NCI-H82 (cell line): ENCODE data around the gene BAK1.
"Not testable (repeated sequence)": the region's sequence is repeated elsewhere in the genome, so short reads cannot be mapped to it uniquely, and the experiment has no call there.

Experiments
- DNase-seq: peaks from one replicate; lab custom pipeline; 2025; lab: John Stamatoyannopoulos, UW

Gene BAK1

DNA sequence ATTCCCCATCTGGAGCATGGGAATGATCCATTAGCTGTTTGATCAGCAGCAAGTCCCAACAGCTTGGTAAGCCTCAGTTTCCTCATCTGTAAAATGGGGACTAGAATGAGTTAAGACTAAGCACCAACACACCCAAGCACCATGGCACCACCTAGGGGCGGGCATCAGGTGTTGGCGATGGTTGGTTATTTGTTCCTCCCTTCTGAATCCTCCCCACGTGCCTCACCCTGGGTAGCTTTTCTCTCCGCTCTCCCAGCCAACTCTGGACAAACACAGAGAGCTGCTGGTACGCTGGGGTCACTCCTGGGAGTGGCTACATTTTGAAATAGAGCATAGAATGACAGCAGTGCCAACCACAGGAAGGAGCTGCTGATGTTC, 27.7 kb upstream of the BAK1 start:
- peak; percentile 45 for DNase-seq

DNA sequence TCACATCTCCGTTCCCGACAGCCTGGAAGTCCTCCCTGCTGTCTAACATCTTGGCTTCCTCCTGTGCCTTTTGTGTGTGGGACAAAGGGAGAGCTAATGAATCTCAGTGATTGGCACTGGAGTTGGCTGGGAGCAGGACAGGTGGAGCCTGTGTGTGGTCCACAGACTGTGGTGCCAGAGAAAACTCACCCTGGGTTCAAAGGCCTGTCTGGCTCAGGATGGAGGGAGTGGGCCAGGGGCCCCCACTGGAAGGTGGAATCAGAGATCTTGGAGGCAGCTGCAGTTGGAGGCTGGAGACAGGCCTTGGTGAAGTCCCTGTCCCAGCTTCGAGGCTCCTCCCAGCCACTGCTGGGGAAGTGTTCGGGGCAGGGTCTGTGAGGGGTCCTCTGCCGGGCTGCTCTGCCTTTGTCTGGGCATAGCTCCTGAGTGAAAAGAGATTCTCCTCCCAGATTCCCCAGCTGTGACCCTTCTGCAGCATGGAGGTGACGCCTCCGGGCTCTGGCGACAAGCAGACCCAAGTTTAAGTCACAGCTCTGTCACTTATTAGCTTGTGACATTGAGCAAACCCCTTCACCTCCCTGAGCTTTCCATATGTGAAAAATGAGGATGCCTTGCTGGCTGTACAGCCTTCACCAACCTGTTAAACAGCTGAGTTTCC, 27.2 kb upstream of the BAK1 start:
- no peak for DNase-seq

DNA sequence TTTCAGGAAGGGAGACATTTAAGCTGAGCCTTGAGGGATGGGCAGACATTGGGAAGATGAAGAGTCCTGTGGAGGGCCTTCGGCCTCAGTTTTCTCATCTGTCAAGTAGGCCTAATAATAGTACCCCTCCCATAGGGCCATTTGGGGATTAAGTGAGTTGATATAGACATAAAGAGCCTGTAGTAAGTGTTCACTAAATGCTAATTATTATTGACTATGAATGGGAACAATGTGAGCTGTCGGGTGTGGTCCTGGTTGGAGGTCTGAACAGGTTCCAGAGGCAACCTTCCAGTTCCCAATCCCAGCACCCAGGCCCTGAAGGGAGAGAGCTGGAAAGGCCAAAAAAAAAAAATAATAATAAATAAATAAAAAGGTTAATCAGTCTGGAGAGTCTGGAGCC, 26.6 kb upstream of the BAK1 start:
- DNase-seq = no peak

DNA sequence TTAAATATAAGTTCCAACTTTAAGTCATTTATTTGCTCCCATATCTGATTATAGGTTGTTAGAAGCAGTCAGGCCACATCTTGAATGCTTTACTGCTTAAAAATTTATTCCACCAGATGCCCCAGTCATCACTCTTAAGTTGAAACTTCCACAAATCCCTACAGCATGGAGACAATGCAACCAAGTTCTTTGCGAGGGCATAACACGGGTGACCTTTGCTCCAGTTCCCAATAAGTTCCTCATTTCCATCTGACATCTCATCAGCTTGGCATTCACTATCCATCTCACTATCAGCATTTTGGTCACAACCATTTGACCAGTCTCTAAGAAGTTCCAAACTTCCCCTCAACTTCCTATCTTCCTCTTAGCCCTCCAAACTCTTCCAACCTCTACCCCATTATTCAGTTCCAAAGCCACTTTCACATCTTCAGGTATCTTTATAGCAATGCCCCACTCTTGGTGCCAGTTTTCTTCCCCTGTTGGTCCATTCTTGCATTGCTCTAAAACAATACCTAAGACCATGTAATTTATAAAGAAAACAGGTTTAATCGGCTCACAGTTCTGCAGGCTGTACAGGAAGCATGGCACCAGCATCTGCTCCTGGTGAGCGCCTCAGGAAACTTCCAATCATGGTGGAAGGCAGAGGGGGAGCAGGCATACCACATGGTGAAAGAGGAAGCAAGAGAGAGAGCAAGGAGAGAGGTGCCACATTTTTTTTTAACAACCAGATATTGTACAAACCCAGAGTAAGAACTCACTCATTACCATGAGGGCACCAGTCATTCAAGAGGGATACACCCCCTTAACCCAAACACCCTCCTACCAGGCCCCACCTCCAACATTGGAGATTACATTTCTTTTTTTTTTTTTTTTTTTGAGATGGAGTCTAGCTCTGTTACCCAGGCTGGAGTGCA, 25.1 kb upstream of the BAK1 start:
- no peak for DNase-seq

DNA sequence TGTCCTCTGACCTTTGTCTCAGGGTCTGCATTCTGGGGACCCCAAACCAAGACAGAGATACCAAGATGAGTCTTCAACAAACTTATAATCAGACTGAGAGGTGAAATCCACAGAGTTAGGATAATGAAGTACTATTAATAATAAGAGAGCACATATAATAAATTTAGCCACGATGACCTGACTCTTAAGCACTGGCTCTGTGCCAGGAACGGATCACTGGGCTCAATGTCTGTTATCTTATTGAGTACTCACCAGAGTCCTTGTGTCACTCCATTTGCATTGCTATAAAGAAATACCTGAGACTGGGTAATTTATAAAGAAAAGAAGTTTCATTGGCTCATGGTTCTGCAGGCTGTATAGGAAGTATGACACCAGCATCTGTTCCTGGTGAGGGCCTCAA, 22.1 kb upstream of the BAK1 start:
- peak; percentile 68 for DNase-seq

DNA sequence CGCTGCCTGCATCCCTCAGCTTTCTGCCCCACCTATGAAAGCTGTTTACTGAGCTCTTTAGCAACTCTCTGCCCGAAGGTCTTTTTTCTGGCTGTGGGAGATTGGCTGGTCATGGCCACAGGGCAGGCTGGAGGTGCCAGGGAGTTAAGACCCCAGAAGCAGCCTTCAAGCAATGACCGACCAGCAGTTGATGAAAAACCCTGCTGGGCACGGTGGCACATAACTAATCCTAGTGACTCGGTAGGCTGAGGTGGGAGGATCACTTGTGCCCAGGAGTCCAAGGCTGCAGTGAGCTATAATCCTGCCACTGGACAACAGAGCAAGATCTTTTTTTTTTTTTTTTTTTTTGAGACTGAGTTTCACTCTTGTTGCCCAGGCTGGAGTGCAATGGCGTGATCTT, 20.7 kb upstream of the BAK1 start:
- DNase-seq = no peak

DNA sequence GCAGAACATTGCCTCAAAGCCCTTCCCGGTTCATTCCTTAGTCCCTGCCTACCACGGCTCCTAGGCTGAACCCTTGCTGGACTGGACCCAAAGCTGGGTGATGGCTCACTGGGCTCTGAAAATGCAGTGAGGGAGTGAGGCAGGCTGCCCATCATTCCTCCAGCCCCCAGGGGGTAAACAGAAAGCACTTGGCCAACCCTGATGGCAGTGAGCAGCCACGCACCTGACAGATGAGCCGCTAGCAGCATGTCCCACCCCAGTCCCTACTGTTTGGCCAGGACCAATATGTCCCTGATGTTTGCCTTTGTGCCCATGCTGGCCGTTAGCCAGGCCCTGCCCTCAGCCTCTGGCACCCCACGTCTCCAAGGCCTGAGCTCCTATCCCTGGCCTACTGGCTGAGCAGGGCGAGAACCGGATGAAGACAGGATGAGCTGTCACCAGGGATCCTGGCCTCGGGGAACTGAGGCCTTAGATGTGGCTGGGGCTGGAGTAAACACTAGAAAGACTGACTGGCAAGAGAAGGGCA, 19.4 kb upstream of the BAK1 start:
- DNase-seq = no peak

DNA sequence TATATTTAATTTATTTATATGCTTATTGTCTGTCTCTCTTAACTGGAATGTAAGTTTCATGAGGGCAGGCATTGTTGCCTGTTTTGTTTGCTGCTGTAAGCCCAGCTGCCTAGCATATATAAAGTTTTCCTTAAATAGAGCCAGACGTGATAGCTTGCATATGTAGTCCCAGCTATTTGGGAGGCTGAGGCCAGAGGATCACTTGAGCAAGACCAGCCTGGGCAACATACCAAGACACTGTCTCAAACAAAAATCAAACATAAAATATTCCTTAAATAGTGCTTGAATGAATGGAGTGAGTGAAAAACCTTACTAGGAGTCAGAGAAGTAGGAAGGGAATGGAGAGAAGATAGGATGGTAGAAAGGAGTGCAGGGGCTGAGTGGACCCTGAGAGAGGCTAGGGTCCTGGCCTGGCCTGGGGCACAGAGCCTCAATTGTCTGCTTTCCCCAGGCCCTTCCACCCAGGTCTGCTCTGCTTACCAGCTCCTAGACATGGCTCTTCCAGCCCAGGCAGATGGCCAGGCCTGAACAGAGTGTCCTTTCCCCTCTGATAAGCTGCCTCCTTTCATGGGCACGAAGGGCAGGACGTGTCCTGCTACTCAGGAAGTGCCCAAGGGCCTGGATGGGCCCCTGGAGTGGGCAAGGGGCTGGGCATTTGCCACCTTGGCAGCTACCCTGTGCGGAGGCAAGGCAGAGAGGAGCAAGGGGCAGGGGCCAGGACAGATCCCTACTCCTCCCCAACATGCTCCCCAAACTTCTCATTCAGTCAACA, 17.7 kb upstream of the BAK1 start:
- no peak for DNase-seq

DNA sequence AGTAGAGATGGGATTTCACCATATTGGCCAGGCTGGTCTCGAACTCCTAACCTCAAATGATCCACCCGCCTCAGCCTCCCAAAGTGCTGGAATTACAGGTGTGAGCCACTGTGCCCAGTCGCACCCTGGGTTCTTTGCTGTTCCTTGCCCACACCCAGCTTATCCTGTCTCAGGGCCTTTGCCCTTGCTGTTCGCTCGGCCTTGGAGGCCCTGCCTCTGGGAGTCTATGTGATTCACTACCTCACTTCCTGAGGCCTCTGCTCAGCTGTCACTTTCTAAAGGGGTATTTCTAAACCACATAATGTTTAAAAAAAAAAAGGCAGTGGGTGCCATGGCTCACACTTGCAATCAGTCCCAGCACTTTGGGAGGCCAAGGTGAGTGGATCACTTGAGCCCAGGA, 16.8 kb upstream of the BAK1 start:
- not testable (repeated sequence) for DNase-seq

DNA sequence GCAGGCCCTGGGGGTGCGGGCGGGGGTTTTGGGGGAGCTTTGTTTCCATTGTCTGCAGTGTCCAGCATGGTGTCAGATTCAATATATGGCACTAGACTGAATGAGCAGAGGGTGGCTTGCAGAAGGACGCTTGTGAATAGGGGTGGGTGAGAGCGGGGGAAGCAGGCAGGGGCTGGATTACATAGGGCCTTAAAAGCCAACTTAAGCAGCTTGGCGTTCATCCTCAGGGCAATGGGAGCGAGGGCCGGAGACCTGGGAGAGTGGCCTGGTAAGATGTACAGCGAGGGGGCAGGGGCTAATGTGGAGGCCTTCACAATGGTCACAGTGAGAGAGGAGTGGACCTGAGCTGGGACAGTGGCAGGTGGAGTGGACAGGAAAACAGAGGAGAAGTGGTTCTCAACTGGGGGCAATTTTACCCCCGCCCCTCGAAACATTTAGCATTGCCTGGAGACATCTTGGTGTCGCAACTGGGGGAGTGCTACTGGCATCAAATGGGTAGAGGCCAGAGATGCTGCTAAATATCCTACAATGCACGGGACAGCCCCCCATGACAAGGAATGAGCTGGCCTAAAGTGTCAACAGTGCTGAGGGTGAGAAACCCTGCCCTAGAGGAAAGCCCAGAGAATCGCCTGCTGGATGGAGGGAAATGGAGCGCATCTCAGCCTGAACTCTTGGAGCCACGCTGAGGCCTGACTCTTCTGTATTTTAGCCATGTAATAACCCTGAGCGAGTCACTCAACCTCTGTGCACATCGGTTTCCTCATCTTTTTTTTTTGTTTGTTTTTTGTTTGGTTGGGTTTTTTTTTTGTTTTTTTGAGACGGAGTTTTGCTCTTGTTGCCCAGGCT, 15.1 kb upstream of the BAK1 start:
- peak; percentile 87 for DNase-seq

DNA sequence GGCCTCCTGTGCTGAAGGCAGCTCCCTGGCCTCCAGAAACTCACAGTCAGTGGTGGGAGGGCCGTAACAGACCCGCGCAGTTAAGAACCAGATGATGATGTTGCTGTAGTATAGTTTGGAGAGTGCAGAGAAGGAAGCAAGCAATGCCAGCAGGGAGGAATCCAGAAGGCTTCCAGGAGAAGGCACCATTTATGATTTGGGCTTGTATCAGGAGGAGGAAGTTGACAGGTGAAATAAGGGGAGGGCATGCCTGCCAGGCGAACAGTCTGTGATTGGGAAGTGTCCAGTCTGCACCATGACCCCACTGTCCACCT, 13.3 kb upstream of the BAK1 start:
- DNase-seq = no peak

DNA sequence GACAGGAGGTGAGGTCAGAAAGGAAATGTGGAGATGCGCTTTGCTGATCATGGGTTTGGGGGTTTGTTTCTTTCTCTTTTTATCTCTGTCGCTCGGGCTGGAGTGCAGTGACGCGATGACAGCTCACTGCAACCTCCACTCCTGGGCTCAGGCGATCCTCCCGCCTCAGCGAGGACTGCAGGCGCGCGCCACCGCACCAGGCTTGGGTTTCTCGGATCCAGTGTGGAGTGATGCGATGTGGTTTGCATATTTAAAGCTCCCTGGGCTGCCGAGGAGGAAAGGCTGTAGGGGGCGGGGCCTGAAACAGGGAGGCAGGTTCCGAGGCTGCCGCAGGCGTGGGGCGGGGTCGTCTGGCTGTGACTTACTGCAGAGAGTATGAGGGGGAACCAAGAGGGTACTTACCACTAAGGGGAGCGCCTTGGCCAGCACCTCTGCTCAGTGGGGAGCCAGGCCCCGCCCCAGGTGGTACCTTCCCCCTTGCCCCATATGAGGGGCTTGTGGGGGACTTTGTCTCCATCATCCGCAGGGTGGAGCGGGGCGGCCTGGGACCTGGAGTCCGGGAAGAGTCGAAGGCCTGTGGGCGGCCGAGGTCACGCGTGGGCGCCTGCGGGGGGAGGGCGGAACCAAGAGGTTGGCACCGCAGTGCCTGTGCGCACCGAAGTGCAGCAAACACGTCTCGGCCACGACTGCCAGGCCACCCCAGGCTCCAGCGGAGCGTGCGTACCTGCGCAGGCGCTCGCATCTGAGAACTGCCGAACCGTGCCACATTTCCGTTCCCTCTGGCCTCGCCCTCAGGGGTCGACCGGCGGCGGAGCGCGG, 12.7 kb upstream of the BAK1 start:
- no peak for DNase-seq

DNA sequence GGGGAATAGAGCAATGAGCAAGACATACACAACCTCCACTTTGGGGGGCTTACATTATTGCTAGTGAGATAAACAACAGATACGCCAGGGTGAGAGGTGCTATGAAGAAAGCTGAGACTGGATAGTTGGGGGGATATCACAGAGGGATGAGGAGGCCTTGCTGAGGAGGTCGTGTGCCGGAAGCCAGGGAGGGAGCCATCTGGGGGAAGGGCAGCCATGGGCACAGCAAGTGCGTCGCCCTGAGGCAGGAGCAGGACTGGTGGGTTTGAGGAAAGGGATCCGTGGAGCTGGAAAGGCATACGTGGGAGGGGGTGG, 12.2 kb upstream of the BAK1 start:
- DNase-seq = no peak

DNA sequence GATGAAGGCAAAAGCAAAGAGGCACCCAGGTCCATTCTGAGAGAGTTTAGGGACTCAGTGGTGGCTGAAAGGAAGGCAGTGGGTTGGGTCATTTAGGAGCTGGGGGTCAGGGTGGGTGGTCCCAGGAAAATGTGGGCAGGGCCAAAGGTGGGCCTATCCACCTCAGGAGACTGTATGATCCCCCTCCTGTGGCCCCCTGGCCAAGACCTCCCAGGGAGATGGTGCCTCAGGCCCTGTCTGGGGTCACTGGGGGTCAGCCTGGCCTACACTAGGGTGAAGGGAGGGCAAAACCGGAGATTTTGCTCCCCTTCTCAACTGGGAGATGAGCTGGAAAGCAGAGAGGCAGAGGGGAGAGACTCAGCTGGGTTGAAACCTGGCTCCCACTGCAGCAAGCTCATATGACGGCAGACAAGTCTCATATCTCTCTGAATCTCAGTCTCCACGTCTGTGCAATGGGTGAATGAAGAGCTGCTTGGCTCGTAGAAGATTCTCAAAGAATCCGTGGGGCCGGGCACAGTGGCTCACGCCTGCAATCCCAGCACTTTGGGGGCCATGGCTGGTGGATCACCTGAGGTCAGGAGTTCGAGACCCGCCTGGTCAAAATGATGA, 11.5 kb upstream of the BAK1 start:
- no peak for DNase-seq

DNA sequence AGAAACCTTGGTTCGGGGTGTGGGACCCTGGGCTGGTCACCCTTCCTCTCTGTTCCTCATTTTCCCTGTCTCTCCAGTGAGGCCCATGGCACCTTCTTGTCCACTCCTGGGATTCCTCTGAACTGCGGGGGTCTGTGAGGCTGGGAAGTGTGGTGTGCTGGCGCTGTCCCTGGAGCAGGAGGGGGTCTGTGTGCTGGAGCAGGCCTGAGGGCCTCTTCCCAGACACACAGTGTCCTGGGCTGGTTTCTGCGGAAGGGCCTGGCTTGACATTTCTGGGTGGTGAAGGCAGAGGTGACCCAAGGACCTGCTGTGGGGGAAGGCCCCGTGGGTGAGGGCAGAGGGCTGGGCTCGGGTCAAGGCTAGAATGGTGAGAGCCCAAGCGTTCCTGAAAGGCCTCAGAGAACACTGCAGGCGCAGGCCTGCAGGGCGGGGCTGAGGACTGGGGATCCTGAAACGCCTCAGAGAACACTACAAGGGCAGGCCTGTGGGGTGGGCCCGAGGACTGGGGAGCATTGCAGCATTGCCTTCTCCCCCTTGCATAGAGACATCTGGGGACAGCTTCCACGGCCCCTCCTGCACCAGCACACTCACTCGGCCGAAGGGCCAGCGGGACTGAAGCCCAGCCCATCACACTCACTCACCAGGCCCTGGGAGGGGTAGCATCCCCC, 10.6 kb upstream of the BAK1 start:
- no peak for DNase-seq

DNA sequence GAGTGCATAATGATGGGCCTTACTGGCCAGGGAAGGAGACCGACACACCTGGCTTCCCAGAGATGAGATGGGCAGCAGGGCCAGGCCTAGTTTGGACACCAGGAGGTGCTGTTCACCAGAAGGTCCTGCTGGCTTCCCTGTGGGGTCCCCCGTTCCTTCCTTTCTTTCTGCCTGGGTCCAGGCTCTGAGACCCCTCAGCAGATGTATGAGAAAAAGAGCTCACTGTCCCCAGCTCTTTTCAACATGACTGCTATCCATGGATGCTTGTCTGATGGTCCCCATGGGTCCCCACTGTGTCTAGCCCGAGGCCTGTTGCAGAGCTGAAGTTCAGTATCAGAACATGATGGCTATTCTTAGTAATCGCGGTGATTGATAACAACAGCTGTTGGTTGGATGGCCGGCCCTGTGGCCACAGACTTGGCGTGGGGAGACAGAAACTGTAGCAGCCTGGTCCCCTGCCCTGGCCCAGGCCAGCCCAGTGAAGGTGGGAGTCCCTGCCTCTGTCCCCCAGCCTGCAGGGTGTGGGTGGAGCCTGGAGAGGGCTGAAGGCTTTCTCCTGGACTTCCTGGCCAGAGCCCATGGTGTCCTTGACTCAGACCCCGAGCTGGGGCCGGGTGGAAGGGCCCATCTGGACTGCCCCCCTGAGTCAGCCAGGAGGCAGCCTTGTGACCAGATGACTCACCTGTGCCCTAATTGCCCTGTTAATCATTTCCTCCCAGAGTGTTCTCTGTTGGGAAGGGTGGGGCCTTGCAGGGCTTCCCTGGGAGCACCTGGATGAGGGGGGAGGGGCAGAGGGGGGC, 9.9 kb upstream of the BAK1 start:
- DNase-seq = peak; percentile 79

DNA sequence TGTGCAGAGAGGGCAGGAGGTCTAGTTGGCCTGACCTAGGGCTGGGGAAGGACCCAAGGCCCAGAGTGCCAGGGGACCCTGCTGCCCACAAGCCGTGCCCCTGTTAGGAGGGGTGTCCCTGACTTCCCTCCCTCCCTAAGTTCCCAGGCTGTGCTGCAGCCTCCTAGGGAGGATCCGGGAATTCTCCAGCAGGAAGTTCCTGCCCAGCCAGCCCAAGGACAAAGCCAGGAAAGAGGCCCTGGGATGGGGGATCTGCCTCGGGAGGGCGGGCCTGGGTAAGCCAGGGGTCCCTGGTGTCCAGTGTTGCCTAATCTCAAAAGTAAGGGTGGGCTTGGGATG, 9.3 kb upstream of the BAK1 start:
- no peak for DNase-seq

DNA sequence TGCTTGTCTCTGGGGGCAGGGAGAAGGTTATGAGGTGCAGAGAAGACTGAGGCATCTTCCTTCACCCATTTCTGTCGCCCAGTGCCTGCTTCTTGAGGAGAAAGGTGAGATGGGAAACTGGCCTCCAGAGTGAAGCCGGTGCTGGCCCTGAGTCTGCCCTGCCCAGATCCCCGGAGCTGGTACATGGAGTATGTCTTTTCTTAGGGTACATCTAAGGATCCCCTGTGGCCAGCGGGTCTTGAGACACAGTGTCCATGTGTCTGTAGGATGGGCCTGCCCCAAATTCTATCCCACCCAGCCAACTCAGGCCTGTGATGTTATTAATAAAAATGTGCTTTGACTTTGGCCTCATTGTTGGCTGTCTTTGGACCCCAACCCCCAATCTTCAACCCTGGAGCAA, 8.8 kb upstream of the BAK1 start:
- no peak for DNase-seq

DNA sequence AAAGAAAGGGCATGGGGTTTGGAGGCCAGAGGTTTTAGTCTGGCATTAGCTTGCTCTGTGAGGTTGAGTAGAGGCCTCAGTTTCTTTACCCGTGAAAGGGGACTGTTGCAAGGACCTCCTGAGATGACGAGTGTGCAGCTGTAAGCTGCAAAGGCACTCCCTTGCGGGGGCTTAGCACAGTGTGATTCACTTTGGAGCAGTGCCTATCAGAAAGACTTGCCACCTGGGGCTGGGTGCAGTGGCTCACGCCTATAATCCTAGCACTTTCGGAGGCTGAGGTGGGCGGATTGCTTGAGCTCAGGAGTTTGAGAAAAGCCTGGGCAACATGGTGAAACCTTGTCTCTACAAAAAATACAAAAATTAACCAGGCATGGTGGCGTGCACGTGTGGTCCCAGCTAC, 7.5 kb upstream of the BAK1 start:
- no peak for DNase-seq
